SK-N-DZ (cell line): Measurements from ENCODE around the gene METTL1.
"Not testable (repeated sequence)": the region's sequence is repeated elsewhere in the genome, so short reads cannot be mapped to it uniquely, and the experiment has no call there.

Source experiments
- DNase-seq: peaks from one replicate; pipeline ENCODE4 v3.0.0-alpha.2; 2015; ENCODE audit warnings: low spot score
- small RNA-seq, 2 experiments: library from RNA; depleted of rRNA; stranded (forward); fragments of <200 nt; gene quantifications; one replicate each; pipeline ENCODE3, GENCODE V24; 2014

Gene METTL1

DNA sequence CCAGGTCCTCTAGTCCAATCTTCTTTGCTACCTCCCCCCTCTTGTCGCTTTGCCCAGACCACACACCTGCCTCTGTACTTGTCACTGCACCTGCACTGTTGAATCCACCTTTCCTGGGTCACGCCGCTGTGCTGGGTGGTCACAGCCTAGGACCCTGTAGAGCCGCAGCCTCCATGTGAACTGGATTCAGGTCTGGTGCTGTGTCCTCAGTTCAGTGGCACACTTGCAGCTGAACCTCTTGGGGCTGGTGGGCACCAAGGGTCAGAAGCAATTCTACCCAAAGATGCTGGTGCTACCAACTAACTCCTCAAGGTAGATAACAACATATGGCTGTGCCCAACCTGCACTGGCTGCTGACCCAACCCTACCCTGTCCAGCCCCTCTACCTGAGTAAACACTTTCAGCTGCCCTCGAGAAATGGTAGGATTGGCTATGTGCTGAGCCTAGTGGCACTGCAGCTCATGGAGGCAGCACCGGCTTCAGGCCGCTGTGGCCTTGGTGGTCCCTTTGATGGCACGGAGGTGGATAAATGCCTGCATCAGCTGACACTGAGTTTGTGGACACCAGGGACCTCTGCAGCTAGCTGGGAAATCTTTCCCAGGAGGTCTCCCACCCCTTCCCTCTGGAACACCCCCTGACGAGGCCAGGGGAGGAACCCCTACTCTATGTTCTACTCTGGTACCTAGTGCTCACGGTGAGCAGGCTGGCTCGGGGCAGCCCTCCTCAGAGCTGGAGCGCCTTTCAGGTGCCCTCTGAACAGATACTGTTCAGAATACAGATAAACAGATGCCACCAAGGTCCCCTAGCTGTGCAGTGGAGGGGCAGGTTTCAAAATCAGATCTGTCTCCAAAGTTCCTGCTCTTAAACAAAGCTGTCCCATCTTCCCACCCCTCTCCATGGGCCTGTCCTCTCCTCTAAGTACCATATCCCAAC lies 47.6 kb downstream of the METTL1 start:
- no peak for DNase-seq

DNA sequence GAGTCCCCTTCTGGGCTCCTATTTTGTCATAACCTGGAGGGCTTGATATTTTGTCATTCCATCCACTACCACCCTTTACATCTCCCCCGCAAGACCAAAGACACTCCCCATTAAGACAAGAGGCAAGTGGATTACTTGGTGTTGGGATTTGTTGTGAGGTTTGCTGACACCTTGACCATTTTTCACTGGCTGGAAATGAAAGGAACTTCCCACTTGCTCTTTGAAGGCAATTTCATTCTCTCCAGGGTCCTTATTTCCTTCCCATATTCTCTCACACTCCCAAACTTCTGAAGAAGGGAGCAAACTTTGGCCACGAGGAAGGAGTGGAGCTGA lies 48.3 kb downstream of the METTL1 start:
- no peak for DNase-seq

DNA sequence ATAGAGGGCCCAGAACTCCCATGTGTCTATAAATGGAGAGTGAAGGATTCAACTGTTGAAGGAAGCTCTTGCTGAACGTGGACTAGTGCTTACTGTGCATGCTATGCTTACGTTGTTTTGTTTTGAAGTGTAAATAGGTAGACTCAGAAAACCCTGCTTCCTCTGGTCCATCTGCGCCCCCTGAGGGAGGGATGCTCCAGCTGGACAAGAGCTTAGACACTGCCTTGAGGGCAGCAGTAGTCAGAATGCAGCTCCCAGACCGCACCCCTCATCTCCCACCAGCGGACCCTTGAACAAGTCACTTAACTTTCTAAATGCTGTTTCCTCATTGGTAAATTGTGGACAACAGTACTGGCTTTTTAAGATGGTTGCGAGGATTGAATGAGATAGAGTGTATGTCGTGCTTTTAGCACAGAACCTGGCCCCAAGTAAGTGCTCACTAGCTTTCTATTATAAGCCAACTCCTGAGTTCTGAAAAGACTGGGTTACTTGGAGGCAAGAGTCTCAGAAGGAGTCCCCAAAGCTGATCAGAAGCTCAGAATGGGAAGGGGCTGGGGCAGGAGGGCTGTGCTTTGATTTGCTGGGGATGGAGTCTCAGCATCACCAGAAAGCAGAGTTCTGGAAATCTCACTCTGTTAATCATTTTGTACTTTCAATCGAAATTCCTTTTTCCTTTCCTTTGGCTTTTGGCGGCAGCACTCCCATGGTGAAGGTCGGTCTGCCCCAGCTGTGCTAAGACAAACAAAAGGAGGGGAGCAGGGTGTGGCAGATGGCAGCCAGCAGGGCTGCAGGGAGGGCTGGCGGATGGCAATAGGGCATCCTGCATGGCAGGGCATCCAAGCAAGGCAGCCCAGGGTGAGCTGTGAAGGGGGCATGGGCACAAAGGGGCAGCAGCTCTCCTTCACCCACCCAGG lies 48.9 kb downstream of the METTL1 start:
- DNase-seq: no peak

DNA sequence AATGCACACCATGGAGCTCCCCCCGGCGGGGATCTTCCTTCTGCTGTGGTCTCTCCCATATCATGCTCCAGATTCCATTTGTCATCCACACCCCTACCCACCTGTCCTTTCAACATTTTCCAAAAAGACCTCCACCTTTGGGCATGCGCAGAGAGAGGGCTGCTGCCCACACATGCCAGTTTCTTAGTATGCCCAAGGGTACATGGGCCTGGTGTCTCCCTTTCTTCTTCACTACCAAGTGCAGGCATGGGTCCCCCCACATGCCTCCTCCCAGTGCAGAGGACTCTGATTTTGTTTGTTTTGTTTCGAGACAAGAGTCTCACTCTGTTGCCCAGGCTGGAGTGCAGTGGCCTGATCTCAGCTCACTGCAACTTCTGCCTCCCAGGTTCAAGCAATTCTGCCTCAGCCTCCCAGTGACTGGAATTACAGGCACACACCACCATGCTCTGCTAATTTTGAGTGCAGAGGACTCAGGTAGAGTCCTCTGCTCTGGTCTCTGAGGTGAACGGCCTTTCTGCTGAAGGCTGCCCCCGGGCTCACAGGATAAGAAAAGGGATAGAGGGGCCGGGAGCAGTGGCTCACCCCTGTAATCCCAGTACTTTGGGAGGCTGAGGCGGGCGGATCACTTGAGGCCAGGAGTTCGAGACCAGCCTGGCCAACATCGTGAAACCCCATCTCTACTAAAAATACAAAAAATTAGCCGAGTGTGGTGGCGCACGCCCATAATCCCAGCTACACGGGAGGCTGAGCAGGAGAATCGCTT lies 49.9 kb downstream of the METTL1 start:
- DNase-seq: not testable (repeated sequence)

DNA sequence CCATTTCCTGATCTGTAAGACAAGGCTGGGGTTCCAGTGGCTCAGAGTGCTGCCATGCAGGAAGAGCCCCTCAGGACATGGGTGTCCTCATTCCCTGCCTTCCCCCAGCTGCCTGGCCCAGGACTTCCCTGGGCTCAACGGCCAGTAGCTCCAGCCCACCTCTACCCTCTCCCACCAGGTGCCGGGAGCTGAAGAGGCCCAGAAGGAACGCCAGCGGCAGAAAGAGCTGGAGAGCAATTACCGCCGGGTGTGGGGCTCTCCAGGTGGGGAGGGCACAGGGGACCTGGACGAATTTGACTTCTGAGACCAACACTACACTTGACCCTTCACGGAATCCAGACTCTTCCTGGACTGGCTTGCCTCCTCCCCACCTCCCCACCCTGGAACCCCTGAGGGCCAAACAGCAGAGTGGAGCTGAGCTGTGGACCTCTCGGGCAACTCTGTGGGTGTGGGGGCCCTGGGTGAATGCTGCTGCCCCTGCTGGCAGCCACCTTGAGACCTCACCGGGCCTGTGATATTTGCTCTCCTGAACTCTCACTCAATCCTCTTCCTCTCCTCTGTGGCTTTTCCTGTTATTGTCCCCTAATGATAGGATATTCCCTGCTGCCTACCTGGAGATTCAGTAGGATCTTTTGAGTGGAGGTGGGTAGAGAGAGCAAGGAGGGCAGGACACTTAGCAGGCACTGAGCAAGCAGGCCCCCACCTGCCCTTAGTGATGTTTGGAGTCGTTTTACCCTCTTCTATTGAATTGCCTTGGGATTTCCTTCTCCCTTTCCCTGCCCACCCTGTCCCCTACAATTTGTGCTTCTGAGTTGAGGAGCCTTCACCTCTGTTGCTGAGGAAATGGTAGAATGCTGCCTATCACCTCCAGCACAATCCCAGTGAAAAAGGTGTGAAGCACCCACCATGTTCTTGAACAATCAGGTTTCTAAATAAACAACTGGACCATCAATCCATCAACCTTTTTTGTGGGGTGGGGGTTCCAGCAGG lies 51.0 kb downstream of the METTL1 start:
- DNase-seq: no peak

DNA sequence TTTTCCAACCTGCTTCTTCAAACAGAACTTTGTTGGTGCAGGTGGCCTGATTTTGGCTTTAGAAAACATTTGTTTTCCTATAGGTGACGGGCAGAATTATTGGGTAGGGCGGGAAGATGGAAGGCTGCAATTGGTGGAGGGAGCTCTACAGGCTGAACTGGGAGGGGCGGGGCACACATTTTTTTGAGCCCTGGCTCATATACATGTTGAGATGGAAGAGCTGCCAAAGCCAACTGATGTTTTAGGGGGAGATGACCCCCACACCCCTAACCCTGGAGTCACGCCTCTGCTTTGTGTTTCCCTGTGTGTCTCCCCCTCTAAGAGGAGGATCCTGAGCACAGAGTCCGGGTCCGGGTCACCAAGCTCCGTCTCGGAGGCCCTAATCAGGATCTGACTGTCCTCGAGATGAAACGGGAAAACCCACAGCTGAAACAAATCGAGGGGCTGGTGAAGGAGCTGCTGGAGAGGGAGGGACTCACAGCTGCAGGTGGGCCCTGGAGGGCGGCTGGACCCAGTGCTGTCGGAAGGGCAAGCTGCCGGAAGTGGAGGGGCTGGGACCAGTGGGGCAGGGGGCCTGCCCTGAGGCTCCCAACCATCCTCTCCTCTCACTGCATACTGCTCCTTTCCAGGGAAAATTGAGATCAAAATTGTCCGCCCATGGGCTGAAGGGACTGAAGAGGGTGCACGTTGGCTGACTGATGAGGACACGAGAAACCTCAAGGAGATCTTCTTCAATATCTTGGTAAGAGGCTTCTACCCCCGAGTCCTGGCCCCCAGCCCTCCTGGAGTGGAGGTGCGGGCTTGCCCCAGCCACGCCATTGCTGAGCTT lies 51.9 kb downstream of the METTL1 start:
- no peak for DNase-seq

DNA sequence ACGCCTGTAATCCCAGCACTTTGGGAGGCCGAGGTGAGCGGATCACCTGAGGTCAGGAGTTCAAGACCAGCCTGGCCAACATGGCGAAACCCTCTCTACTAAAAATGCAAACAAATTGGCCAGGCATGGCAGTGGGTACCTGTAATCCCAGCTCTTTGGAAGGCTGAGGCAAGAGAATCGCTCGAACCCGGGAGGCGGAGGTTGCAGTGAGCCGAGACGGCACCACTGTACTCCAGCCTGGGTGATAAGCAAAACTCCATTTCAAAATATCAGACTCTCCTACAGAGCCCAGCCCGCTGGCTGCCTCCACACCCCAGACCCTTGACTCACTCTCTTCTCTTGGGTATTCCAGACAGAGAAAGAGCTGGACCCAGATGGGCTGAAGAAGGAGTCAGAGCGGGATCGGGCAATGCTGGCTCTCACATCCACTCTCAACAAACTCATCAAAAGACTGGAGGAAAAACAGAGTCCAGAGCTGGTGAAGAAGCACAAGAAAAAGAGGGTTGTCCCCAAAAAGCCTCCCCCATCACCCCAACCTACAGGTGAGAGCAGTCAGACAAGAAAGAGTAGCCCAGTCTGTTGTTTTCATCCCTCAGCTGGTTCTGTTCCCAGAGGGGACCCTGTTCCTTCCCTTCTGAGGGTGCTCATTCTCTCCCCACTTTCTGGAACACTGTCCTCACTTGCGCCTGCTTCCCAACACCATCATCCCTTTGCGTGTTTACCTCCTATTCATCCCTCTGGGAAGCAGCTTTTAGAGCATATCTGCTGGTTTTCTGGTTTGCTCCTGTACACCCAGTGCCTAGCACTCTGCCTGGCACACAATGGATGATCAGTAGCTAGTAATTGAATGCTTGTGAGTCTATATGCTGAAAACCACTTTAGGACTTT lies 53.0 kb downstream of the METTL1 start:
- DNase-seq: no peak

Small RNA genes within 50 kb of the gene (small RNA-seq; reads per million reads assigned to genes)
- 0 reads per million in 2 experiments for gene RNU6-1083P
